ENCODE results near the gene TCAP.

GRCh38 chr17:39683295-39683939 is 18.3 kb downstream of the TCAP start:
- TF ChIP-seq CTCF (conservative IDR thresholded peaks at IDR 0.05; ENCODE audit: low read length), result no peak
- no peak for TF ChIP-seq EZH2phosphoT487 (IDR thresholded peaks at IDR 0.05; ENCODE audit: borderline replicate concordance)

Measured in Loucy (cell line).